ENCODE measurements around the gene PTPRK. TPM values are rescaled to one million over a fixed set of nuclear protein-coding genes. Genes with fewer than 3 reads are reported as not detected.

Gene PTPRK
- 74.5 and 191 TPM in 2 replicates for total RNA-seq

DNA sequence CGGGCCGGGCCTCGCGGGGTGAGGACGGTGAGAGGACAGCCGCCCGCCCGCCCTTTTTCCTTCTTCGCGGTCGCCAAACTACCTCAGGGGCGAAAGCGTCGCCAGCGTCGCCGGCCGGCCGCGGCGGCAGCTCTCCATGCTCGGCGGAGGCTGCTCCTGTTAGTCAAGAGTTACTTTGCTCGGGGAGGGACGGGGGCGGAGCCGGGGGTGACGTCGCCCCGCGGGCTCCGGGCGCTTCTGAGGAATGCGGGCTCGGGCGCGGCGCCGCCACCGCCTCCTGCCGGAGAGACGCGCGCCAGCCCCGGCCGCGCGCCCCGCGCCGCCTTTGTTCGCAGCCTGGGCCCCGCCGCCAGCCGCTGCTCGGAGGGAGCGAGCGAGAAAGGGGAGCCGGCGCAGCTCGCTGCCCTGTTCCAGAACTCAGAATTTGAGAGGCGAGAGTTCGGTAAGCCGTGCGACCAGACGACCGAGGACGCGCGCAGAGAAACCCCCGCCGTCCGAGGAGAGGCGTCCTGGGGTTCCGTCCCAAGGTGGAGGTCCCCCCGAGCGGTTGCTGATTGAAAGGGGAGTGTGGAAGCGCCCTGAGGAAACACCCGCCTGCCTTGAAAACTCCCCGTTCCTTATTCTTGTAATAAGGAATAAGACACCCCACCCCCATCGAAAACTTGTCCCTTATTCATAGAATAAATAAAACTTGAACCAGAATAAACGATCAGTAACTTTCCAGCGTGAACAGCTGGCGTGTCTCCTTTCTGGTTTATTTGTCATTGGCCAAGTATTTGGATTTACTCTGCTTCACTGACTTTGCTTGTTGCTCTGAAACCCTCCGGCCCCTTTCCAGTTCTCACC is at the start of gene PTPRK:
PTPRK (minus strand) TSS at position 164 of the 846 bp plus-strand sequence. CDS start 241 bp downstream, outside the sequence.

All from nasal cavity respiratory epithelium epithelial cell of viscerocranial mucosa (primary cell).